Central memory CD4-positive, alpha-beta T cell (primary cell): ENCODE data around the gene LCE2D.
"Not testable (repeated sequence)": the region's sequence is repeated elsewhere in the genome, so short reads cannot be mapped to it uniquely, and the experiment has no call there.

Source experiments
- DNase-seq: peaks from one replicate; pipeline ENCODE4 v3.0.0; 2022
- total RNA-seq, 3 experiments: gene quantifications; one replicate each; lab custom pipeline; 2026; lab: John Stamatoyannopoulos, UW

Gene LCE2D
- 0 reads per million in 3 experiments for total RNA-seq

DNA sequence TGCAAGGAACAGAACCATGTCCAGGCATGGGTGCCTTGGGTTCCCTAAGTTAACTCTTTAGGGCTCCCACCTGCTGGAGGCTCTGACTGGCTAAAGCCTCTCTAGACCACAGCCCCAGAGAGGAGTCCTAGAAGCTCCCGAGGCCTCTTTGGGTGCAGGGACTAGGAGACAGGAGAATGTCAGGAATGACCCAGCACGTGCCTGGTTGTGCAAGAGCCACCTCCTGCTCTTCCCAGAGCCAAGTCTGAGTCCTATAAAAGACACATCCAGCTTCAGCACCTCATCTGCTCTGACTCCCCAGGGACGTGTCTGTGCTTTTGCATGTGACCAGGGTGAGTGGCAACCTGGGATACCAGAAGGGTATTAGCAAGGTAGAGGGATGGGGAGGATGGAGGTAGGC is at the start of gene LCE2D:
LCE2D (plus strand) TSS at position 283 of the 400 bp plus-strand sequence. CDS start 726 bp downstream, outside the sequence.
- no peak for DNase-seq

- no peak for DNase-seq
Observed at GRCh38 chr1:152613511-152613910, 49.7 kb upstream of the LCE2D start, which contains the start of gene LCE3B. Gene LCE3B (plus strand): TSS chr1:152613811. CDS start chr1:152613811, 0 bp downstream.

- DNase-seq = no peak
Observed at GRCh38 chr1:152621993-152622392, 41.2 kb upstream of the LCE2D start.

GRCh38 chr1:152622803-152623202 is 40.4 kb upstream of the LCE2D start, which contains the start of gene LCE3A:
Gene LCE3A (minus strand): TSS chr1:152623103. CDS start chr1:152623103, 0 bp downstream.
- DNase-seq = no peak

- no peak for DNase-seq
Observed at GRCh38 chr1:152623203-152623844, 39.9 kb upstream of the LCE2D start.

DNA sequence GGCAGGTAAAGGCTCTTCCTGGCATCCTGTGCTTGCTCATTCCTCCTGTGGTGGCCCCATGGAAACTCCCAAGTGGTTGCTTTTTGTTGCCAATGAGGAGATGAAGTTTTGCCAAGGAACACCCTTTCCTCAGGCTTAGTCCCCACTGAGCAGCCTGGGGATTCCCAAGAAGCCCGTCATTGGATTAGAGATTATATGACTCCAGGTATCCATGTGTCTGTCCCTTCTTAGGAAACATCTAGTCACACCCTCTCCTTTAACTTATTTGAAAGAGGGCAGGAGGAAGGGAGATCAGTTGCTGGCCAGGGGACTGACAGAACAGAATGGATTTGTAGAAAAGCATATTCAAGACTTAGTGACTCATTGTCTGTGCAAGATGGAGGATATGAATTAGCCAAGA is 36.4 kb upstream of the LCE2D start:
- DNase-seq = no peak

DNA sequence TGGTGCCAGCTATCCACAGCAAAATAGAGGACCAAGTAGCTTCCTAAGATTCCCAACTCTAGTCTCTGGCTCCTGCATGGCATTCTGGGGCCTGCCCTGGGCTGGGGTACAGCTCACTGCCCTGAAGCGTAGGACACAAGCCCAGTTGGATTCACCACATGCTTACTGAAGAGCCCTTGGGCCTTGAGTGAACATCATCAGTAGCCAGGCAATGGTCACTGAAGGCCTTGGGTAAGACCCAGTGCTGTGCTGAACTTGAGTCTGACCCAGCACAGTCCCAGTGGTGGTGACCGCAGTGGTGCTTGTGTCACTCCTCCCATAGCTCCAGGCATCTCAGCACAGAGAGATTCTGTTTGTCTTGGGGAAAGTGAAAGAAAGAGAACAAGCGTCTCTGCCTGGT is 32.6 kb upstream of the LCE2D start:
- no peak for DNase-seq

- DNase-seq = no peak
Observed at GRCh38 chr1:152640351-152640750, 22.8 kb upstream of the LCE2D start.

GRCh38 chr1:152643945-152644344 is 19.2 kb upstream of the LCE2D start:
- no peak for DNase-seq

DNA sequence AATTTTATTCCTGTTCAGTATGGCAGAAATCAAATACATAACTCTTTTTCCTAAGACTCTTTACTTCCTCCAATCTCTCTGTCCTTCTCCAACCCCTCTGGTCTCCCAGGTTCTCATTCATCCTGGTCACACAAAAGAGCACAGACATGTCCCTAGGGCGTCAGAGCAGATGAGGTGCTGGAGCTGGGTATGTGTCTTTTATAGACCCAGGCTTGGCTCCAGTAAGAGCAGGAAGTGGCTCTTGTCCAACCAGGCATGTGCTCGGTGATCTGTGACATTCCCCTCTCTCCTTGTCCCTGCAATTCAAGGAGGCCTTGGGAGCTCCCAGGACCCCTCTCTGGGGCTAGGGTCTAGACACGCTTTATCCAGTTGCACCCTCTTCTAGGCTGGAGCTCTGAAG is 18.0 kb upstream of the LCE2D start:
- DNase-seq = no peak

DNA sequence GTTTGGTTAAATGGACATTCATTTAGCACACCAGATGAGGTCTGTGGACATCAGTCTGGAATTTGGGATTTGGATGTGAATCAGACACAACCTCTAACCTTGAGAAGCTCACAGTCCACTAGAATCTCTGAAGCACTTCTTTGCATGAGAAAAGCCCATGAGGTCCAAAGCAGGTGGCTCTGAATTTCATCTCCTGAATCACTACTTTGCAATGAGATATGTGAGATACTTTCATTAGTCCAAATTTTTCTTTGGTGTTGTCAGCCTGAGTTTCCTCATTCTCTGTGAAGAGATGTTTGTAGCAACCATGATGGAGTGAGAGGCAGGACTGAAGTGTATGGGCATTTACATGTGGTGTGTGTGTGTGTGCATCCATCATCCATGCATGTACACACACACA is 16.5 kb upstream of the LCE2D start:
- DNase-seq = no peak

- peak; percentile 3 for DNase-seq
Observed at GRCh38 chr1:152654110-152654509, 9.1 kb upstream of the LCE2D start.

GRCh38 chr1:152656459-152656858 is 6.7 kb upstream of the LCE2D start:
- DNase-seq = no peak

GRCh38 chr1:152657677-152658076 is 5.5 kb upstream of the LCE2D start:
- DNase-seq = no peak

DNA sequence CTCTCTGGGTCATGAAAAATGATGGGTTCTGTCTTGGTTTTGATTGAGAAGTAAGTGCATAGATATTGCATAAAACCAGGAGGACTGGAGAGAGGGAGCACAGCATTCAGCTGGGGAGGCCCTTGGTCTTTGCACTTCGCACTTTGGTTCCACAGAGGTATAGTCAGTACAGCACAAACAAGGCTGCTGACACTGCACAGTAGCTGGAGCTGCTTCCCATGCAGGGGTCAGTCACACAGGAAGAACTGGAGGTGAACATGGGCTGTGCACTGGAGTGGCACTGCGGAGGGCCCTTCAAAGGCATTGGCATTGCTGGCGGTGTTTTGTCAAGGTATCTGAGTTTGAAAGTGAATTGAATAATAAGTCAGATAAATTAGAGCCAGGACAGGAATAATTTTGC is 4.5 kb upstream of the LCE2D start:
- DNase-seq = no peak

- DNase-seq = not testable (repeated sequence)
Observed at GRCh38 chr1:152666171-152666570, 3.0 kb downstream of the LCE2D start.

DNA sequence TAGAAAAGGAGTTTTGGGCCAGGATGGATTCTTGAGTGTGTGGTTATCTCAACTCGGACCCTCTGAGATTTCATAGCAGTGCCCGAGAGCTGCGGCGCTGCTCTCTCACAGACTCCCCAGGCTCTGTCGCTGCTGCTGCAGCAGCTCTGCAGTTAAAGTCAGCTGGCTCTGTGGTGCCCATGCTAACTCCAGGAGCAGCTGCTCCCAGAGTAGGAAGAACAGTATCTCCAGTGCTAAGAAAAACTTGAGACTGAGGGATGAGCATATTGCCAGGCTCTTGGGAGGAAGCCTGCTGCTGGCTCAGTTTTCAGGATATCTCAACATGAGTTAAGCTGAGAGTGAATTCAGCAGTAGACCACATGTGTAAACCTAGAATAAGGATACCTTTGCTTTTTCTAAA is 4.5 kb downstream of the LCE2D start:
- no peak for DNase-seq

GRCh38 chr1:152673016-152673415 is 9.8 kb downstream of the LCE2D start:
- no peak for DNase-seq

GRCh38 chr1:152674983-152675382 is 11.8 kb downstream of the LCE2D start, which contains the start of gene LCE2C:
Gene LCE2C (plus strand): TSS chr1:152675279. CDS start chr1:152676016, 737 bp downstream.
- not testable (repeated sequence) for DNase-seq

- no peak for DNase-seq
Observed at GRCh38 chr1:152679459-152679858, 16.3 kb downstream of the LCE2D start.

DNA sequence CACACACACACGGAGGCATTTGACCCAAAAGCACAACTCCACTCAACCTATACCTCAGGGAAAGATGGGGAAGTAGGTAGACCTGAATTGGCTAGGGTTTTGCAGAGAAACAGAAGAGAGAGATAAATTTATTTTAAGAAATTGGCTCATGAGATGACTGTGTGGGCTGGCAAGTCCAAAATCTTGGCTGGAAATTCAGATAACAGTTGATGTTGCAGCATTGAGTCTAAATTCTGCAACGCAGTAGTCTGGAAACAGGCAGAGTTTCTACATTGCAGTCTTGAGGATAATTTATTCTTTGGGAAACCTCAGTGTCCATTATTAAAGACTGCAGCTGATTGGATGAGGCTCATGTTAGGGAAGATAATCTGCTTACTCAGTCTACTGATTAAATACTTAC is 18.4 kb downstream of the LCE2D start:
- no peak for DNase-seq

- no peak for DNase-seq
Observed at GRCh38 chr1:152683846-152684245, 20.7 kb downstream of the LCE2D start.

DNA sequence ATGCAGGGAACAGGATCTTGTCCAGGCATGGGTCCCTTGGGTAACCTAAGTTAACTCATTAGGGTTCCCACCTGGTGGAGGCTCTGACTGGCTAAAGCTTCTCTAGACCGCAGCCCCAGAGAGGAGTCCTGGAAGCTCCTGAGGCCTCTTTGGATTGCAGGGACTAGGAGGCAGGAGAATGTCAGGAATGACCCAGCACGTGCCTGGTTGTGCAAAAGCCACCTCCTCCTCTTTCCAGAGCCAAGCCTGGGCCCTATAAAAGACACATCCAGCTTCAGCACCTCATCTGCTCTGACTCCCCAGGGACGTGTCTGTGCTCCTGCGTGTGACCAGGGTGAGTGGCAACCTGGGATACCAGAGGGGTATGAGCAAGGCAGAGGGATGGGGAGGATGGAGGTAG is 22.6 kb downstream of the LCE2D start, which contains the start of gene LCE2B:
LCE2B (plus strand) TSS at position 301 of the 400 bp plus-strand sequence. CDS start 721 bp downstream, outside the sequence.
- DNase-seq = not testable (repeated sequence)
